CD4-positive, alpha-beta T cell treated with Interleukin-4 for 1 hour (primary cell): Measurements from ENCODE around the gene OR3A3.
"Not testable (repeated sequence)": the region's sequence is repeated elsewhere in the genome, so short reads cannot be mapped to it uniquely, and the experiment has no call there.

Experiments
- DNase-seq, 2 donors: peaks; one replicate each; pipeline ENCODE4 v3.0.0-alpha.2; 2020 to 2022

The OR3A3 gene

DNA sequence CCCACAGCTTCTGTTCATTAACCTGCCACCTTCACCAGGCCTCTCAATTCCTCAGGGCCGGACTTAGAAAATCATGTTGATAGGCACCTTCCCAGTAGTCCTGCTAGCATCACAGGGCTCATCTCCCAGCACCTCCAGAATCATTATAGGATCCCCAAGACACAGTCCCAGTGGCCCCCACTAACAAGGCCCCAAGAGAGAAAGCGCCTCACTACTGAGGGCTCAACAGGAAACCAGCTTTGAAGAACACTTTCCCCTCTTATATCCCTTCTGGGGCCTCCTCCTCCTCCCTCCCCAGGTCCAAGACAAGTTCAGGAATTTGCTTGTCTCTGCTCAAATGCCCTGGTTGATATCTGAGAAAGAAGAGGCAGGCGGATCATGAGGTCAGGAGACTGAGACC lies at the start of gene OR3A3:
OR3A3 (plus strand) TSS at position 301 of the 400 bp plus-strand sequence.
- no peak for DNase-seq

DNA sequence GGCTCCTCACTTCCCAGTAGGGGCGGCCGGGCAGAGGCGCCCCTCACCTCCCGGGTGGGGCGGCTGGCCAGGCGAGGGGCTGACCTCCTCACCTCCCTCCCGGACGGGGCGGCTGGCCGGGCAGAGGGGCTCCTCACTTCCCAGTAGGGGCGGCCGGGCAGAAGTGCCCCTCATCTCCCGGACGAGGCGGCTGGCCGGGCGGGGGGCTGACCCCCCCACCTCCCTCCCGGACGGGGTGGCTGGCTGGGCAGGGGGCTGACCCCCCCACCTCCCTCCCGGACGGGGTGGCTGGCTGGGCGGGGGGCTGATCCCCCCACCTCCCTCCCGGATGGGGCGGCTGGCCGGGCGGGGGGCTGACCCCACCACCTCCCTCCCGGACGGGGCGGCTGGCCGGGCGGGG lies 40.0 kb upstream of the OR3A3 start:
- DNase-seq, result not testable (repeated sequence)

DNA sequence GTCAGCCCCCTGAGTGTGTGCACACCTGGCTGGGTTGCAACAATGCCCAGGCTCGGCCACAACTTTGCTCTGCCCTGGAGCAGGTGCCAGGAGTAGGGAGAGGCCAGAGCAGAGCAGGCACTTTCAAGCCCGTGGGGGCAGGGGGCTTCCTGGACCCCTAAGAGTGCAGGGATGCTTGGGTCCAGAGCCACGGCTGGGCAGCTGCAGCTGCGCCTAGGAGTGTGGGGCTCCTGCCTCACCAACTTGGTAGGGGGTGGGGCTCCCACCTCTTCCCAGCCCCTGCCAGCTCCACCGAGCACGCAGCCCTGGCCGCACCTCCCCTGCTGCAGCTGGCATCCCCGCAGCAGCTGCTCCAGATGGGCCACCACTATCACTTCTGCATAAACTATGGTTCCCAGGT lies 32.8 kb upstream of the OR3A3 start:
- DNase-seq, result no peak

GRCh38 chr17:3381957-3382356 lies 29.2 kb upstream of the OR3A3 start:
- no peak for DNase-seq

GRCh38 chr17:3385869-3386816 lies 25.0 kb upstream of the OR3A3 start, which contains the start of gene OR3A2:
Gene OR3A2, minus strand, starts transcription at chr17:3386308.
- DNase-seq, result peak; percentile 18 to 30

DNA sequence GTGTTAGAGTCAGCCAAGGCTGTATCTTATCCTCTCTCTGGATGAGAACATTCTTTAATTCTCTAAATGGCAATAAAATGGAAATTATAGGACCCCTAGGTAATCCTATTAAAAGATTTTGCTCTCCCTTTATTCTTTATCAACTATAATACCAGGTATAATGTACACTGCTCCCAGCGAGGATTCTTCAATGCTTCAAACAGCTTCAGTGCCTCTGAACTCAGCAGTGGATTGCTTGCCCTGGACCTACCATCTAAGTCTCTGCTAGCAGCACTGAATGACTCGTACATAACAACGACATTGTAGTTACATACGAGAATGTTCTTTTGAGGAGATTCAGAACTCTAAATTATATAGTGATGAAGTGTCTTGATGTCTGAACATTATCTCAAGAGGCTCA lies 21.4 kb upstream of the OR3A3 start:
- DNase-seq, result no peak

DNA sequence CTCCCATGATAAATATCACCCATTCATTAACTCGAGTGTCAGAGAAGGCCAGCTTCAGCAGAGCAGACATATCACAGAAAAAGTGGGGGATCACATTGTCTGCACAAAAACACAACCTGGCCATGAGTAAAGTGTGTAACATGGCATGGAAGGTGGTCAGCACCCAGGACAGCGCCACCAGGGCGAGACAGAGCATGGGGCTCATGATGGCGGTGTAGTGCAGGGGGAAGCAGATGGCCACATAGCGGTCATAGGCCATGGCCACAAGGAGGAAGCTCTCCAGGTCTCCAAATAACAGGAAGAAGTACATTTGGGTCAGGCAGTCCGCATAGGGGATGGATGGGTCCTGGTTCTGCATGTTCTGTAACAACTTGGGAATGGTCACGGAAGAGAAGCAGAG lies 13.4 kb upstream of the OR3A3 start:
- DNase-seq, result not testable (repeated sequence)

- no peak for DNase-seq
These were observed 12.9 kb upstream of the OR3A3 start, which contains the start of gene OR1E1 for GRCh38 chr17:3398310-3398709. Gene OR1E1, minus strand, starts transcription at chr17:3398410. Its CDS starts 0 bp downstream, at chr17:3398410.

DNA sequence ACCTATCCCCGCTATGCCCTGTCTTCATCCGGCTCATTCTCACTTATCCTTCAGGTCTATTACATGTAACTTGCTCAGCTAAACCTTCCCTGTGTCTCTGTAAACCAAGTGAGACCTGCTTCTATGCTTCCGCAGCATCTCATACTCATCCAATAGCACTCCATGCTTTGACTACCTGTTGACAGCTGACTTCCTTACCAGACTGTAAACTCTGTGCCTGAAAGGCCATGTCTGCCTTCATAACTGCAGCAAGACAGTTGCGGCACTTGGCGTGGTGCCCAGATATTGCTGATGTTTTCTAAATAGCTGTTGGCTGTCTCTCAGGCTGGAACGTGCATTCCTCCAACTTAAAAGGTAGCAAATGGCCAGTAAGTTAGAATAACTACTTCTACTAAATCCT lies 11.1 kb upstream of the OR3A3 start:
- no peak for DNase-seq

DNA sequence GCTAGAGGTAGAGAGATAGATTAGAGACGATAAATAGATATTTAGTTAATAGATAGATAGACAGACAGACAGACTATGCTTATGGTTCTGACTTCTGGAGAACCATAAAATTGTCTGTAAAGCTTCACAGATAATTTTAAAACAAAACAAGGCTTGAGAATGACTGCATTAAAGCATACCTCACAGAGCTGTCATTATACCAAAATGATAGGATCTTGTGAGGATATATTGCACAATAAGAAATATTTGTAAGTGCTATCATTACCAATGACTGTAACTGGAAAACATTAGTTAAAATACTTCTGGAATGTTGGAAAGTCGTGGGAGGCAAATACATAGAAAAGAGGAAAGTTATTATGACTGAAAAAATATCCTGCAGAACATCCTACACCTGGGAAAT lies 9.4 kb upstream of the OR3A3 start:
- no peak for DNase-seq

DNA sequence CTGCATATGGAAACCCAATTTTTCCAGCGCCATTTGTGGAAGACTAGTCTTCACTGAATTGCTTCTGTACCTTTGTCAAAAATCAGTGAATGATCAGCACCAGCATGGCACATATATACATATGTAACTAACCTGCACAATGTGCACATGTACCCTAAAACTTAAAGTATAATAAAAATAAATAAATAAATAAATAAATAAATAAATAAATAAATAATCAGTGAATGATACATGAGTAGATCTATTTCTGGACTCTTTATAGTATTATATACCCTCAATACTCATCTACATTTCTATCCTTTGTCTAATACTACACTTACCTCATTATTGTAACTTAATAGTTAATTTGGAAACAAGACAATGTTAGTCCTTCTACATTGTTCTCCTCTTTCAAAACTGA lies 7.3 kb upstream of the OR3A3 start:
- not testable (repeated sequence) for DNase-seq

GRCh38 chr17:3412216-3412615 lies 1.0 kb downstream of the OR3A3 start:
- DNase-seq, result not testable (repeated sequence)

DNA sequence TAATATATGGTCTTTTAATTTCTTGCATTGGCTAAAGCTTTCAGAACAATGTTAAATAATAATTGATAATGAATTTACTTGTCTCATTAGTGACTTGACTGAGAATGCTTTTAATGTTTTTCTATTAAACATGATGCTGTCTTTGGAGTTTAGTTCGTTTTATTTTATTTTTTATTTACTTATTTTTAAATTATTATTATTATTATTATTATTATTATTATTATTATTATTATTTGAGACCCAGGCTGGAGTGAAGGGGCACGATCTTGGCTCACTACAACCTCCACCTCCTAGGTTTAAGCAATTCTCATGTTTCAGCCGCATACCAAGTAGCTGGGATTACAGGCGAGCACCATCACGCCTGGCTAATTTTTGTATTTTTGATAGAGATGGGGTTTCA lies 4.4 kb downstream of the OR3A3 start:
- no peak for DNase-seq

- DNase-seq, result no peak
These were observed 7.1 kb downstream of the OR3A3 start for GRCh38 chr17:3418222-3418621.

DNA sequence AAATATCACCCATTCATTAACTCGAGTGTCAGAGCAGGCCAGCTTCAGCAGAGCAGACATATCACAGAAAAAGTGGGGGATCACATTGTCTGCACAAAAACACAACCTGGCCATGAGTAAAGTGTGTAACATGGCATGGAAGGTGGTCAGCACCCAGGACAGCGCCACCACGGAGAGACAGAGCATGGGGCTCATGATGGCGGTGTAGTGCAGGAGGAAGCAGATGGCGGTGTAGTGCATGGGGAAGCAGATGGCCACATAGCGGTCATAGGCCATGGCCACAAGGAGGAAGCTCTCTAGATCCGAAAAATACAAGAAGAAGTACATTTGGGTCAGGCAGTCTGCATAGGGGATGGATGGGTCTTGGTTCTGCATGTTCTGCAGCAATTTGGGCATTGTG lies 22.0 kb downstream of the OR3A3 start:
- peak; percentile 6 to 14 for DNase-seq

- no peak for DNase-seq
These were observed 22.6 kb downstream of the OR3A3 start, which contains the start of gene OR1E2 for GRCh38 chr17:3433741-3434140. Gene OR1E2, minus strand, starts transcription at chr17:3433841. Its CDS starts 0 bp downstream, at chr17:3433841.

- DNase-seq, result no peak
These were observed 27.2 kb downstream of the OR3A3 start for GRCh38 chr17:3438368-3438767.

DNA sequence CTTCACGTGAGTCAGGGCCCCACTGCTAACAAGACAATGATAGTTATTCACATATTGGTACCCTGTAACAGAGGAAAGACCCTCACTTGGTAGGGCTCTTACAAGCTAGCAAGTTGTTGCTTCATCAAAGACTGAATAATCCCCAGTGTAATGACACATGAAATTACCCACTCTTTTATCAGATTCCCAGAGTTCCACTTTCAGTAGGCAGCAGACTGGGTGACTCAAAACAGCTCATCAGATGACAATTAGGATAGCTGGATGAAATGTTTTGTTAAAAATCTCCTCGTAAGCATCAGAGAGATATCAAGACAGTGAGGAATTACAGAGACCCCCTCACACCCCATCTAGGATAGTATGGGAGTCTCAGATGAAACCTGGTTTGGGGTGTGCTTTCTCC lies 29.3 kb downstream of the OR3A3 start:
- DNase-seq, result no peak

DNA sequence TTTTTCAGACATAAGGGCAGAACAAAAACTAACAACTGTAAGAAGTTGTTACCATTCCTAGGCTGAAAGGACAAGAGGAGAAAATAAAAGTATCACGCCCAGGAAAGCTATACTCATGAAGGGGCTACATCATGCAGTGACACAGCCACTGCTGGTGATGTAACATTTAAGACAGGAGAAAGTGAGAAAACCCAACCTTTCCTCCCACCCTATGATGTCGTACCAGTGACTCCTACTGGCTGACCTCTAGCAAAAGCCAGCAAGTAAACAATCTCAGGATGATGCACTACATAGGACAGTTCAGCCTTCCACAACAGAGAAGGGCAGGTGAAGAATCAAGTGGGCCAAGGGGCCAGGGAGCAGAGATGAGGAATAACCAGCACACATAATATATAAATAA lies 36.5 kb downstream of the OR3A3 start:
- DNase-seq, result no peak

DNA sequence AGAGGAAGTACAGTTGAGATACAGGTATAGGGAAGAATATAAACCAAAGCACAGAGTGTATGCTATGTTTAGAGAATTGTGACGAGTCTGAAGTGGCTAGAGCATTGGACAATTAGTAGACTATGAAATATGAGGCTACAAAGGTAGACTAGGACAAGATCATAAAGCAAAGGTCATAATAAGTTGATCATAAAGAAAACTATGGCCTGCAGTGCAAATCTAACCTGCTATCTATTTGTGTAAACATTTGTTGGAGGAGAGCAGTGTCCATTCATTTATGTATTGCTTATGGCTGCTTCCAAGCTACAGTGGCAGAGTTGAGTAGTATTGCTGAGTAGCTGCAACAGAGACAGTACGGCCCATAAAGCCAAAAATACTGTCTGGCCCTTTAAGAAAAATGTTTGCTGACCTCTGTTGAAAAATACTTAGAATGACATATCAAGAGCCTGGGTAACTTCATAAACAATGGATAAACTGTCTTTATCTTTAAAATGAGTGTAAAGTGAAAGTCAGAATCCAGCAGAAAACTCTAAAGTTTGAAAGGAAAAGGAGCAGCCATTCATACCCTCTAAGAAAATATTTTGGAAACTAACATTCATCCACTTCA lies 37.0 kb downstream of the OR3A3 start:
- no peak for DNase-seq

- not testable (repeated sequence) for DNase-seq
These were observed 55.2 kb downstream of the OR3A3 start for GRCh38 chr17:3466355-3466754.

DNA sequence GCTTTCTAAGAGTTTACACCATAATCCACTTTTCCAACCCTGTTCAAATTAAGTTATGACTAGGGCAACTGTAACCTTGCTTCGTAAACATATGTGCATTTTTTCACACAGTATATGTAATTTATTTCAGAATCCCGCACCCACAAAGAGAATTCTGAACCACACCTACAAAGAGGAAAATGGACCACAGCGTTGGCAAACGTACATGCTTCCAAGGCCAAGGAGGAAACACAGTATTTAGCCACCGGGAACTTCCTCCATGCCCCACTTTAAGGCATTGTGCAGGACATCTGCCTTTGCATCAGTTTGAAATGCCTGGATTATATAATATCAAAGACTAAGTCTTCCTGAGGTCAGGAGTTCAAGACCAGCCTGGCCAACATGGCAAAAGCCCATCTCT lies 58.4 kb downstream of the OR3A3 start:
- DNase-seq, result no peak

DNA sequence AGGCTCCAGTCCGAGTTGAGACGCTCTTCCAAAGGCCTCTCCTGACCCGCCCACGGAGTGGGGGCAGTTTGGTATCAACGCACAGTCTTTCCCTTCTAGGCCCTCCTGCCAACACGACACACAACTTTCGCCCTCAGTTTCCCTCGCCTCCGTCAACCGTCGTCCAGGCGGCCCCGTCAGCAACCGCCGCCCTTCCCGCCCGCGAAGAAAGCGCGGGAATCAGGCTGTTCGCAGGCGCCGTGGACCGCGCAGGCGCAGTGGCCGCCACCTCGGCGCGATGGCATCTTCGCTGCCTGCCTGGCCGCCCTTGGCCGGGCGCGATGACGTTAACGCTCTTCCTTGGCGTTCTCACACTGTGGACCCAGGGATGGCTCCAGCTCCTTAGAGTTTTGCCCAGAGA lies 60.4 kb downstream of the OR3A3 start, which contains the start of gene SPATA22:
SPATA22 (minus strand) TSS at position 221 of the 400 bp plus-strand sequence. CDS start 2,494 bp downstream, outside the sequence.
- no peak for DNase-seq

GRCh38 chr17:3472137-3472536 lies 61.0 kb downstream of the OR3A3 start:
- no peak for DNase-seq
